Parietal lobe (tissue), 1 donor: ENCODE data around the gene FAM117A. TPM values are rescaled to one million over a fixed set of nuclear protein-coding genes. Genes with fewer than 3 reads are reported as not detected.

ENCODE experiments used
- total RNA-seq: library from RNA; depleted of rRNA; stranded (reverse); fragments of >200 nt; gene quantifications from one replicate; pipeline ENCODE4 v1.2.3, GENCODE V29; 2014

Gene FAM117A, protein sequence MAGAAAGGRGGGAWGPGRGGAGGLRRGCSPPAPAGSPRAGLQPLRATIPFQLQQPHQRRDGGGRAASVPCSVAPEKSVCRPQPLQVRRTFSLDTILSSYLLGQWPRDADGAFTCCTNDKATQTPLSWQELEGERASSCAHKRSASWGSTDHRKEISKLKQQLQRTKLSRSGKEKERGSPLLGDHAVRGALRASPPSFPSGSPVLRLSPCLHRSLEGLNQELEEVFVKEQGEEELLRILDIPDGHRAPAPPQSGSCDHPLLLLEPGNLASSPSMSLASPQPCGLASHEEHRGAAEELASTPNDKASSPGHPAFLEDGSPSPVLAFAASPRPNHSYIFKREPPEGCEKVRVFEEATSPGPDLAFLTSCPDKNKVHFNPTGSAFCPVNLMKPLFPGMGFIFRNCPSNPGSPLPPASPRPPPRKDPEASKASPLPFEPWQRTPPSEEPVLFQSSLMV
- total RNA-seq = 3.1 TPM

DNA sequence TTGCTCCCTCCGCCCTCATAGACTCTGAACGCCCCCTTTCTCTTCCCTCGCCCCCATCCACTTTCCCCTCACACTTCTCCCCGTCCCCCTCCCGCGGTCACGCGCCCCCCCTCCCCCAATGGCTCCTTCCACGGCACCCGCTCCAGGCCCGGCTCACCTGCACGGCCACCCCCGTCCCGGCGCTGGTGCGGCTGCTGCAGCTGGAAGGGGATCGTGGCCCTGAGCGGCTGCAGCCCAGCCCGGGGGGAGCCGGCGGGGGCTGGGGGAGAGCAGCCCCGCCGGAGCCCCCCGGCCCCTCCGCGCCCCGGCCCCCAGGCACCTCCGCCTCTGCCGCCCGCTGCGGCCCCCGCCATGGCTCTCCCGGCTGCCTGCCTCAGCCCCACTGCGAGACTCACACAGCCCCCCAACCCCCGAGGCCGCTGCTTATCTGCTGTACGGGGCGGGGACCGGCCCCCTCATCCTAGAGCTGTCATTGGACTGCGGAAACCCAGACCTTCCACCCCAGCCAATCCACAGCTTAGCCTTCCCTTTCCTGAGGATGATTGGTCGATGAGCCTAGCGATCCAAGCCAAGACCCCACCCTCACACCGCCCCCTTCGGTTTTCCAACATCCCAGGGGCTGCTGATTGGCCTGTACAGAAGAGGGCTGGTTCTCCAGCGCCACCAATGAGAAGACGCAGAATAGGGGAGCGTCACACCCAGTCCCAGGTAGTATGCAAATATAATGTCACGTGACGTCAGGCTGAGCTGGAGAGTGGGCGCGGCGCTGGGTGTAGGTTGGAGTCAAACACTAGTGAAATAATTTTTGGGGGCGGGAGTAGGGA is at the start of gene FAM117A:
Gene FAM117A (minus strand): TSS at position 397 of the 824 bp plus-strand sequence. CDS start 44 bp downstream, at position 353.

DNA sequence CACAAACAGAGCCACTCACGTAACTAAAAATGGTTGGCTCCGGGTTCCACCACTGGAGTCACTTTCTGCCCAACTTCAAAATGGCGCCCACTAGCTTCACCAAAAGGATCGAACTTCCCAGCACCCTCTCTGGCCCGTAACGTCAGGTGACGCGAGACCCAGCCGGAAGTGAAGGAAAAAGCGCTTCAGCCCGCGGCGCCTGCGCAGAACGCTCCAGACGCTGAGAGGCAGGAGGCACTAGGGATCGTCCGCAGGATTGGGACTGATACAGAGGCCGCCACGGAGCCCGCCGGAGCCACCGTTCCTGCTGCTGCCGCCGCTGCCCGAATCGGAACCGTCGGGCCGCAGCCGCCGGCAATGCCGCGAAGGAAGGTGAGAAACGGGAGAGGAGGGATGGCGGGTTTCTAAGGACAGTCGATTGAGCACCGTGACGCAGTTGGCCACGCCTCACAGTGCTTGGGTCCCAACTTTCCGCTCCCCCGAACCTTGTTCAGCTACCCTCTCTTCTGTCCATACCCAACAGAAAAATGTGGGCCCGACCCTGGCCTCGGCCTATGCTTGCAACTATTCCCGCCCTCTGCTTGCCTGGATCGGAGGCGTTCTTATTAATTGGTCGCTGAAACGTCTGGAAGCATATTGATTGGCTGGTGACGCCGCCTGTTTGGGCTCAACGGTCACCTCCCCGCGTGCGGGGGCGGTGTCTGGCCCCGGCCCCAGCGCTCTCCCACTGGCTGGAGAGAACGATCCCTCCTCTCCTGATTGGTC is 24.7 kb upstream of the FAM117A start, which contains the start of gene KAT7:
Gene KAT7 (plus strand): TSS at position 204 of the 765 bp plus-strand sequence. CDS start 154 bp downstream, at position 358.

DNA sequence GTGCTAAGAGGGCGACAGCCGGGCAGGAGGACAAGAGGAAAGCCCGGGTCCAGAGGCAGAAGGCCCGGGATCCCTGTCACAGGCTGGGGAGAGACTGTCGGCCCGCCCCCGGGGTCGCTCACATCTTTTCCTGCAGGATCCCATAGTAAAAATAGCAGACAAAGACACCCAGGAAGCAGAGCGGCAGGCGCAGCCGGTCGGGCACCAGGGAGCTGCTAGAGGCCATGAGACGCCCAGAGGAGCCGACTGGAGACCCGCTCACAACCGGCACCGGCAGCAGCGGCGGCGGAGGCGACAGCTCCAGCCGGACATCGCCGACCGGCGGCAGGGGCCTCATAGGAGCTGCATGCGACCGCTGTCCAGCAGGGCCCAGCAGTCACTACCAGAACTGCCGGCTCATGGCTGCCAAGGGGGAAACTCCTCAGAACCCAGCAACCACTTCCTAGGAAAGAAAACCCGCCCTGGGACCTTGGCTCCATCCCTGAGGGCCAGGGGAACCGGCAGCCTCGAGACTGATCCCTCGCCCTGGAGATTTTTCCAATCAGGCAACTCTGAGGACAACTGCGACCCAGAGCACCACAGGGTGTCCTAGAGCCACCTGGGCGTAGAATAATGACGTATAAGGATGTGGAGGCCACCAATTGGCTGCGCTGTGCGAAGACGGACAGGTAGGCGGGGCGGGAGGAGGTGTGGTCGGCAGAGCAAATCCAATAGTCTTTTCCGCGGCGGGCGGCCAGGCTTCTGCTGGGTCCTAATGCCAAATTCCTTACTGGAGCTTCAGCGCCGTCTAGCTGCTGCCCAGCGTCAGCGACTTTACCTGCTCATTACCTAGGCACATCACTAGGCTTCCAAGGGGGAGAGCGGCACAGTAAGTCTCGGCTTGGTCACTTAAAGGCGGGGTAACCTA is 56.1 kb downstream of the FAM117A start, which contains the start of gene SLC35B1:
Gene SLC35B1 (minus strand): TSS at position 357 of the 907 bp plus-strand sequence. CDS start 131 bp downstream, at position 226.

DNA sequence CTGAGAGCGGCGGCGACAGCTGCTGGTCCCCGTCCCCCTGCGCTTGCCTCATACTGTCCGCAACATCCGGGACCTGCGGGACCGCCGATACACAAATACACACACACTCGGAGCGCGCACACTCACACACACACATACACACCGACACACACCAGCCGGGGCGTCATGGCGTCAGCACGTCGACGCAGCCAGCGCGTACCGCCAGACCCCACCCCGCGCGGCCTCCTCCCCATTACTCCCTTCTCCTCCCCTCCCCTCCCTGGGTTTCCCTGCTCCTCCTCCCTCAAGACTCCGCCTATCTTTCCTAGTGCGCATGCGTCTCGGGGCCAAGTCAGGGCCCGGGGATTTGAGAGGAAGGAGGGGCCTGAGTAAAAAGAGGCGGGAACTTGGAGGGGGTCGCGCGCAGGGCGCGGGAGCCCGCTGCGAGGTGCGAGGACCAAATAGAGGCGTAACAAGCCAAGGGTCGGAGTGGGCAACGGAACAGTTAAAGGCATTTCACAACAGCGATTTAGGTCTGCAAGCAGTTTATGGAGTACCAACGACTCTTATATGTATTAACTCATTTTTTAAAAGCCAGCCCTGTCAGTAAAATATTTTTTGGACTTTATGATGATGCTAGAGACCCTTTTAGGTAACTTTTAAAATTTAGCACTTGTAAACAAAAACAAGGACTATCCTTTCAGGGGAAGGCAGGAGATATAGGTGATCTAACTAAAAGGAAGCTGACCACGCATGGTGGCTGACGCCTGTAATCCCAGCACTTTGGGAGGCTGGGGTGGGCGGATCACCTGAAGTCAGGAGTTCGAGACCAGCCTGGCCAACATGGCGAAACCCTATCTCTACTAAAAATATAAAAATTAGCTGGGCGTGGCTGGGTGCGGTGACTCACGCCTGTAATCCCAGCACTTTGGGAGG is 85.7 kb downstream of the FAM117A start, which contains the start of gene SPOP:
Gene SPOP (minus strand): TSS at position 165 of the 915 bp plus-strand sequence. CDS start 55,287 bp downstream, outside the sequence.

Other genes starting within 250 kb of the FAM117A start
- gene NXPH3, start 188.3 kb downstream of the FAM117A start, total RNA-seq = 22.2 TPM
- 141 TPM for gene SPOP, start 86.0 kb downstream of the FAM117A start, total RNA-seq
- 37.6 TPM for gene SLC35B1, start 56.2 kb downstream of the FAM117A start, total RNA-seq
- 72.0 TPM for gene KAT7, start 24.6 kb upstream of the FAM117A start, total RNA-seq
- not detected for gene TAC4, start 83.9 kb upstream of the FAM117A start, total RNA-seq
- gene DLX4, start 205.1 kb upstream of the FAM117A start, total RNA-seq = not detected
- not detected for gene DLX3, start 231.1 kb upstream of the FAM117A start, total RNA-seq